ENCODE results near the gene TUBB3. TPM values are rescaled to one million over a fixed set of nuclear protein-coding genes. Genes with fewer than 3 reads are reported as not detected.

Gene TUBB3
- total RNA-seq, 1 experiment from 2014 or later = 164 TPM

- Histone ChIP-seq H3K4me2 (ENCODE audit: insufficient read depth, insufficient read length, low read length) (no peak overlapping the region), H3K79me2 (ENCODE audit: insufficient read depth, low read length) (no peaks in the 10 kb centered on the region), H2BK5ac (ENCODE audit: insufficient read length, low read length) (no peak overlapping the region), H3K27ac (ENCODE audit: insufficient read length, low read depth, low read length) (no peak overlapping the region), H2BK120ac (ENCODE audit: low read depth, low read length, poor library complexity, severe bottlenecking) (no peak overlapping the region), H2BK20ac (ENCODE audit: low read depth, low read length, poor library complexity, severe bottlenecking) (no peak overlapping the region), H3K23ac (ENCODE audit: insufficient read length, low read depth, low read length) (no peak overlapping the region), H2BK12ac (ENCODE audit: insufficient read length, low read depth, low read length) (no peak overlapping the region), H3K23me2 (ENCODE audit: insufficient read length, low read depth, low read length, poor library complexity, severe bottlenecking) (no peaks in the 10 kb centered on the region), H3K14ac (ENCODE audit: insufficient read depth, low read length) (no peak overlapping the region), H3K4me1 (ENCODE audit: insufficient read depth, low read length) (no peaks in the 10 kb centered on the region), H2AK5ac (ENCODE audit: insufficient read length, low read length) (no peak overlapping the region), H3K56ac (ENCODE audit: insufficient read length, low read depth, low read length) (no peak overlapping the region), H3K27me3 (ENCODE audit: insufficient read depth, low read length) (no peaks in the 10 kb centered on the region), H3K18ac (ENCODE audit: insufficient read length, low read depth, low read length) (no peak overlapping the region), H4K8ac (replicated peaks; ENCODE audit: insufficient read length, low read depth, low read length) (no peak overlapping the region), H3T11ph (ENCODE audit: low read length) (no peak overlapping the region), H2BK15ac (ENCODE audit: low read depth, low read length) (no peak overlapping the region), H4K5ac (ENCODE audit: insufficient read length, low read depth, low read length) (no peak overlapping the region), H4K91ac (ENCODE audit: insufficient read length, low read depth, low read length) (no peak overlapping the region), H2AFZ (ENCODE audit: low read length) (no peak overlapping the region), H3K79me1 (ENCODE audit: insufficient read depth, low read depth, low read length, poor library complexity, severe bottlenecking) (no peaks in the 10 kb centered on the region), H3K9ac (ENCODE audit: extremely low read depth, insufficient read length, low read length) (no peak overlapping the region), H4K20me1 (ENCODE audit: control insufficient read depth, insufficient read depth, insufficient read length) (no peaks in the 10 kb centered on the region), H3K4ac (ENCODE audit: low read depth, low read length) (no peak overlapping the region), H3K9me3 (ENCODE audit: control insufficient read depth, low read depth, low read length) (no peaks in the 10 kb centered on the region)
- no peak for DNase-seq
- Mint-ChIP-seq H3K9me3 (no peaks in the 10 kb centered on the region), H3K27ac (peak overlapping the region in 1 of 3 experiments; percentile 44; a peak in 1 of 7 replicates), H3K4me3 (no peak overlapping the region; a peak in 1 of 5 replicates), H3K4me1 (no peaks in the 10 kb centered on the region), H3K36me3 (ENCODE audit: insufficient read depth in 1 of 3, low read depth in 3 of 3) (peaks cover 27 to 65% (median 59%) of the 10 kb centered on the region in 3 experiments), H3K27me3 (ENCODE audit: low read depth) (no peaks in the 10 kb centered on the region)
- no CpG with 5 or more reads among the region's 11 CpGs for WGBS (ENCODE audit: extremely low coverage, insufficient read length, low lambda C conversion rate)
- no peak for TF ChIP-seq CTCF (conservative IDR thresholded peaks at IDR 0.05)
Observed at GRCh38 chr16:89897204-89897603, 25.9 kb upstream of the TUBB3 start.
